Jurkat, Clone E6-1 (cell line): ENCODE results near the gene ICOSLG.
"Not testable (repeated sequence)": the region's sequence is repeated elsewhere in the genome, so short reads cannot be mapped to it uniquely, and the experiment has no call there.

ENCODE experiments used
- DNase-seq: peaks from one replicate; pipeline ENCODE4 v3.0.0-alpha.2; 2011; ENCODE audit warnings: low read depth, low spot score
- H3K4me3 ChIP-seq: 2 replicates; pipeline ENCODE4 v1.5.1; 2011; ENCODE audit warnings: mild to moderate bottlenecking, low read length, control low read depth, moderate library complexity

The ICOSLG gene

GRCh38 chr21:44196212-44197155 lies 44.3 kb downstream of the ICOSLG start:
- H3K4me3 ChIP-seq, DNase-seq: not testable (repeated sequence)

- DNase-seq, result not testable (repeated sequence)
Measured at GRCh38 chr21:44194888-44195287, 45.9 kb downstream of the ICOSLG start.

DNA sequence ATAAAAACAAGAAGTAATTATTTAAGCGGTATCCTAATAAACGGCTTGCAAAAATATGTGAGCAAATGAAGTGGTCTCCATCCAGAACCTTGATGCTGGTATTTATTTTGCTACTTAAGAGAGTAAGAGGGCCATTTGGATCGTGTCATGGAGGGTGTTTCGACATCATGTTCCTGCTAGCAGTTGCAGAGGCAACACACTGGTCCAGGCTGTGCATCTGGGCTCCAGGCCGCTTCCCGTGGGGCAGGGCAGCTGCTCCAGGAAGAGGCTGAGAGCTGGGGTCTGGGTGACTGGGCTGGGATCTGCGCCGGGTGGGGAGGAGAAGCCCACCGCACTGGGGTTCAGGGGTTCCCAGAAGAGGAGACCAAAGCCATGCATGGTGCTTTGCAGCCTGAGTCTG lies 46.3 kb downstream of the ICOSLG start:
- H3K4me3 ChIP-seq, DNase-seq: not testable (repeated sequence)

More at GRCh38 chr21:44194888-44195287, 45.9 kb downstream of the ICOSLG start:
- H3K4me3 ChIP-seq, result not testable (repeated sequence)

DNA sequence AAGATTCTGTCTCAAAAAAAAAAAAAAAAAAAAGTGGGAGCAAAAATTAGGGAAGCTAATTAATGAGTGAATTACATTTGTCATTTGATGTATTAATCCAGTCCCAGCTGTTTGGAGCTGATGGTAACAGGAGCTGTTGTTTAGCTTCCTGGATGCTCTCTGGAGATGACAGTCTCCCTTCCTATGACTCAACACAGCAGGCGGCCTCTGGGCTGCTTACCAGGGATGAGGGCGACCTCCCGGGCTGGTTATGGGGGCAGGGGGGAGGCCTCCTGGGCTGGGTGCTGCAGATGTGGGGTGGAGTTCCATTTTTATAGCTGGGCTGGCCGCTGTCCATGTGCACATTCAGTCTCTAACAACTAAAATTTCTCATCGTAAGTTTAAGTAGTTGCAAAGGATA lies 47.6 kb downstream of the ICOSLG start:
- not testable (repeated sequence) for H3K4me3 ChIP-seq, DNase-seq

DNA sequence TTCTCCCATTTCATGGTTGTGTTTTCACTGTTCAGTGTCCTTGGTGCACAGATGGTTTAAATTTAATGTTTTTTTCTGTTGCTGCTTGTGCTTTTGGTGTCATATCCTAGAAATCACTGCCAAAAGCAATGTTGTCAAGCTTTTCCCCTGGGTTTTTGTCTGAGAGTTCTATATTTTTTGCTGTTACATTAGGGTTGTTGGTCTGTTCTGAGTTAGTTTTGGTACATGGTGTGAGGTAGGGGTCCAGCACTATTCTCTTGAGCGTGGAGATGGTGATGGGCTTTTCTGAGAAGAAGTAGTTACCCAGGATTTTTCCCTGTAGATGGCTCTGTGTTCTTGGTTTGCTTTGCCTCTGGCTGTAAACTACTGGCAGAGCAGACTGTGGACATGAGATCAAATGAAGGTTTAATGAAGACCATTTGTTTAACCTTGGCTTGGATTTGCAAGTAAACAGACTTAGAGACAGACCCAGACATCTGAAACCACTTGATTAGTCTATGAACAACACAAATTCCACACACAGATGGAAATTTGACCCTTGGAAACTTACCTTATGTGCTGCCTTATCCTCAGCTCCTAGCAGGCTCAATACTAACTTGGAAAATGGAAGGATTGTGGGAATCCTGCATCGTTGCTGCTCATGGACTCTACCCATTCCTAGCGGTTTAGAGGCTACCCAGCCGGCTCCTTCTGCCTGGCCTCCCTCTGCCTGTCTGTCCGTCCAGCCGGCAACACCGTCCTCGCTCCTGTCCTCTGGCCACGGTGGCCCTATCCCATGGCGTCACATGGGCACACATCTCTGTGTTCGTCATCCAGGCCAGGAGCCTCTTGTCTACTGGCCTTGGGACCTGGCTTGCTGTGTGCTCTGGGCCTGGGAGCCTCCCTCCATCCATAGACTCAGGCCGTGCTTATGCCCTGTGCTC lies 50.1 kb downstream of the ICOSLG start:
- not testable (repeated sequence) for DNase-seq, H3K4me3 ChIP-seq

GRCh38 chr21:44184862-44185261 lies 55.9 kb downstream of the ICOSLG start:
- not testable (repeated sequence) for DNase-seq, H3K4me3 ChIP-seq

DNA sequence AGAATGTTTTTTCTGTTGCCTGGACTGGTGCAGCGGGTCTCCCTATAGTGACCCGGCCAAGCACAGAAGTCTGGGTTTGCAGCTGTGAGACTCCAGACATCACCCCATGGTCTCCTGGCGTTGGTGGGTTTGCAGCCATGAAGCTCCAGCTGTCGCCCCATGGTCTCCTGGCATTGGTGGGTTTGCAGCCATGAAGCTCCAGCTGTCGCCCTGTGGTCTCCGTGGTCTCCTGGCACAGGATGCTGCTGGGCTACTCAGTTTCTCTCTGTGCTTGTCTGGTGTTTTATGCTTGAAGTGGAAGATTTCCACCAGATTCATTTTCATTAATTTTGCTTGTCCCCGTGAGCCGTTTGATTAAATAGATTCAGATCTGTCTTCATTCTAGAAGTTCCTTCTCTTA lies 58.5 kb downstream of the ICOSLG start:
- DNase-seq, H3K4me3 ChIP-seq: not testable (repeated sequence)

- not testable (repeated sequence) for H3K4me3 ChIP-seq, DNase-seq
Measured at GRCh38 chr21:44181506-44181905, 59.2 kb downstream of the ICOSLG start.

GRCh38 chr21:44176127-44176526 lies 64.6 kb downstream of the ICOSLG start:
- not testable (repeated sequence) for DNase-seq, H3K4me3 ChIP-seq

DNA sequence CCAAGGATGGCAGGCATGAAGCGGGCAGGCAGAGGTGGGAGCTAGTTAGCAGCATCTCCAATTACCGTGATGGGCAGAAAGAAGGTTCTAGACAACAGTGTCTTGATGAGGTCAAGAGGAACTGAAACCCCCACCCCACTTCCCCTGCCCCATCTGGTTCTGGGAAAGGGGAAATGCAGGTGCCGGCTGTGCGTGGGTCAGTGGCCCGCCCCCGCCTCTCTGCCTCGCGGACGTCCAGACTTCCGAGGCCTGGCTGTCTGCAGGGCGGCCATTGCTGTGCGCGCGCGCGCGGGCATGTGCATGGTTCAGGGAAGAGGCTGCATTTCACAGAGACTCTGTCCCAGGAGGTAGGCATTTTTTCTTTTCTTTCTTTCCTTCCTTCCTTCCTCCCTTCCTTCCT lies 65.6 kb downstream of the ICOSLG start:
- H3K4me3 ChIP-seq, DNase-seq: not testable (repeated sequence)
